WTC11 (cell line): ENCODE data around the gene XPO6. TPM values are rescaled to one million over a fixed set of nuclear protein-coding genes. Genes with fewer than 3 reads are reported as not detected.

Experiments
- ATAC-seq: fragments of 200-7000 bp; cut with Tn5 transposase; 2 replicates; pipeline ENCODE4 v1.10.0; 2021; ENCODE audit warnings: mild to moderate bottlenecking, moderate library complexity
- CTCF ChIA-PET: fragments of 300-600 bp; sonication (Branson Sonifier 250); formaldehyde crosslinking; loops from one replicate; lab custom pipeline; 2021; ENCODE audit warnings: antibody characterized with exemption; lab: Charles Lee
- POLR2A ChIA-PET: fragments of 350-600 bp; sonication (Branson Sonifier 250); formaldehyde crosslinking; loops from one replicate; lab custom pipeline; 2021; ENCODE audit warnings: antibody characterized with exemption; lab: Charles Lee
- DNase-seq: peaks from one replicate; pipeline ENCODE4 v3.0.0; 2021; ENCODE audit warnings: low spot score
- H3K27ac Mint-ChIP-seq: 2 replicates; pipeline ENCODE4 v1.8.0; 2021; ENCODE audit warnings: mixed read lengths
- H3K27me3 Mint-ChIP-seq: 2 replicates; pipeline ENCODE4 v1.8.0; 2021; ENCODE audit warnings: low read depth, mild to moderate bottlenecking, moderate library complexity, mixed read lengths
- H3K36me3 Mint-ChIP-seq: 2 replicates; pipeline ENCODE4 v1.8.0; 2021; ENCODE audit warnings: mixed read lengths
- H3K4me1 Mint-ChIP-seq: 2 replicates; pipeline ENCODE4 v1.8.0; 2022; ENCODE audit warnings: mixed read lengths
- H3K4me3 Mint-ChIP-seq: 2 replicates; pipeline ENCODE4 v1.8.0; 2021; ENCODE audit warnings: mild to moderate bottlenecking, moderate library complexity, mixed read lengths
- H3K9me3 Mint-ChIP-seq: 2 replicates; pipeline ENCODE4 v1.8.0; 2021; ENCODE audit warnings: mixed read lengths
- ATF2 ChIP-seq: sonication (generic); formaldehyde crosslinking; IDR thresholded peaks from 2 replicates; pipeline ENCODE4 v1.8.1; 2022; ENCODE audit warnings: low read depth, missing genetic modification reagents, borderline replicate concordance
- CBFB ChIP-seq: sonication (generic); formaldehyde crosslinking; IDR thresholded peaks from 2 replicates; pipeline ENCODE4 v1.8.1; 2022; ENCODE audit warnings: mild to moderate bottlenecking, low read depth, missing genetic modification reagents
- CREM ChIP-seq: sonication (generic); formaldehyde crosslinking; IDR thresholded peaks from 2 replicates; pipeline ENCODE4 v1.8.1; 2022; ENCODE audit warnings: mild to moderate bottlenecking, missing genetic modification reagents, moderate library complexity
- NR2C2 ChIP-seq: sonication (generic); formaldehyde crosslinking; IDR thresholded peaks from 2 replicates; pipeline ENCODE4 v1.8.0; 2022; ENCODE audit warnings: mild to moderate bottlenecking, missing genetic modification reagents
- PRDM15 ChIP-seq: sonication (generic); formaldehyde crosslinking; IDR thresholded peaks from 2 replicates; pipeline ENCODE4 v1.8.0; 2022; ENCODE audit warnings: missing genetic modification reagents
- PRRX2 ChIP-seq: fragments of 250-450 bp; sonication (Bioruptor Pico); IDR thresholded peaks from 2 replicates; pipeline ENCODE4 v1.8.0; 2021; ENCODE audit warnings: mild to moderate bottlenecking
- SMAD4 ChIP-seq: sonication (generic); formaldehyde crosslinking; IDR thresholded peaks from 2 replicates; pipeline ENCODE4 v1.8.0; 2022; ENCODE audit warnings: mild to moderate bottlenecking, missing genetic modification reagents
- SP1 ChIP-seq: sonication (generic); formaldehyde crosslinking; conservative IDR thresholded peaks from 2 replicates; pipeline ENCODE4 v1.8.1; 2022; ENCODE audit warnings: missing genetic modification reagents
- TCF7 ChIP-seq: sonication (generic); formaldehyde crosslinking; IDR thresholded peaks from 2 replicates; pipeline ENCODE4 v1.8.0; 2022; ENCODE audit warnings: mild to moderate bottlenecking, low read depth, missing genetic modification reagents, moderate library complexity
- USF2 ChIP-seq: sonication (generic); formaldehyde crosslinking; IDR thresholded peaks from 2 replicates; pipeline ENCODE4 v1.8.1; 2023; ENCODE audit warnings: mild to moderate bottlenecking, missing genetic modification reagents, moderate library complexity
- ZNF219 ChIP-seq: sonication (generic); formaldehyde crosslinking; IDR thresholded peaks from 2 replicates; pipeline ENCODE4 v1.8.0; 2023; ENCODE audit warnings: missing genetic modification reagents, mild to moderate bottlenecking, borderline replicate concordance
- ZNF263 ChIP-seq: sonication (generic); formaldehyde crosslinking; IDR thresholded peaks from 2 replicates; pipeline ENCODE4 v1.8.1; 2022; ENCODE audit warnings: low read depth, mild to moderate bottlenecking, moderate library complexity, missing genetic modification reagents
- ZNF281 ChIP-seq: sonication (generic); formaldehyde crosslinking; IDR thresholded peaks from 2 replicates; pipeline ENCODE4 v1.8.0; 2023; ENCODE audit warnings: mild to moderate bottlenecking, missing genetic modification reagents
- ZNF396 ChIP-seq: fragments of 250-450 bp; sonication (Bioruptor Pico); IDR thresholded peaks from 2 replicates; pipeline ENCODE4 v1.8.0; 2021; ENCODE audit warnings: mild to moderate bottlenecking, moderate library complexity, borderline replicate concordance
- ZNF416 ChIP-seq: fragments of 250-450 bp; sonication (Bioruptor Pico); IDR thresholded peaks from 2 replicates; pipeline ENCODE4 v1.9.0; 2021; ENCODE audit warnings: mild to moderate bottlenecking, inconsistent platforms
- ZNF423 ChIP-seq: fragments of 250-450 bp; sonication (Bioruptor Pico); IDR thresholded peaks from 2 replicates; pipeline ENCODE4 v2.1.2; 2022; ENCODE audit warnings: mild to moderate bottlenecking, moderate library complexity
- total RNA-seq: library from RNA; stranded (reverse); gene quantifications from 3 replicates; pipeline ENCODE4 v1.2.3, GENCODE V29; 2021
- TF ChIP-seq, protein P1 (sequence below): fragments of 200-600 bp; IDR thresholded peaks from 2 replicates; pipeline ENCODE4 v1.8.0; 2022; ENCODE audit warnings: antibody characterized with exemption
- TF ChIP-seq, protein P2 (sequence below): sonication (generic); formaldehyde crosslinking; IDR thresholded peaks from 2 replicates; pipeline ENCODE4 v1.8.0; 2022; ENCODE audit warnings: mild to moderate bottlenecking, missing genetic modification reagents
- TF ChIP-seq, protein P3 (sequence below): sonication (generic); formaldehyde crosslinking; IDR thresholded peaks from 2 replicates; pipeline ENCODE4 v1.8.0; 2023; ENCODE audit warnings: missing genetic modification reagents
- TF ChIP-seq, protein P4 (sequence below): sonication (generic); formaldehyde crosslinking; IDR thresholded peaks from 2 replicates; pipeline ENCODE4 v1.8.1; 2022; ENCODE audit warnings: missing genetic modification reagents, borderline replicate concordance

XPO6 gene
- total RNA-seq, 1 experiment from 2014 or later = 160 TPM

- TF ChIP-seq PRDM15 (CRISPR knock-in tag) (no peak), TCF7 (CRISPR knock-in tag) (no peak), ZNF263 (no peak), ZNF423 (CRISPR knock-in tag) (no peak), ZNF219 (CRISPR knock-in tag) (no peak), ZNF396 (no peak)
These were observed 100.8 kb downstream of the XPO6 start (continued) for GRCh38 chr16:28110977-28111376.

- no peak for TF ChIP-seq ZNF416 (CRISPR knock-in tag)
- TF ChIP-seq USF2 (CRISPR knock-in tag) = no peak
- TF ChIP-seq, protein P1, sequence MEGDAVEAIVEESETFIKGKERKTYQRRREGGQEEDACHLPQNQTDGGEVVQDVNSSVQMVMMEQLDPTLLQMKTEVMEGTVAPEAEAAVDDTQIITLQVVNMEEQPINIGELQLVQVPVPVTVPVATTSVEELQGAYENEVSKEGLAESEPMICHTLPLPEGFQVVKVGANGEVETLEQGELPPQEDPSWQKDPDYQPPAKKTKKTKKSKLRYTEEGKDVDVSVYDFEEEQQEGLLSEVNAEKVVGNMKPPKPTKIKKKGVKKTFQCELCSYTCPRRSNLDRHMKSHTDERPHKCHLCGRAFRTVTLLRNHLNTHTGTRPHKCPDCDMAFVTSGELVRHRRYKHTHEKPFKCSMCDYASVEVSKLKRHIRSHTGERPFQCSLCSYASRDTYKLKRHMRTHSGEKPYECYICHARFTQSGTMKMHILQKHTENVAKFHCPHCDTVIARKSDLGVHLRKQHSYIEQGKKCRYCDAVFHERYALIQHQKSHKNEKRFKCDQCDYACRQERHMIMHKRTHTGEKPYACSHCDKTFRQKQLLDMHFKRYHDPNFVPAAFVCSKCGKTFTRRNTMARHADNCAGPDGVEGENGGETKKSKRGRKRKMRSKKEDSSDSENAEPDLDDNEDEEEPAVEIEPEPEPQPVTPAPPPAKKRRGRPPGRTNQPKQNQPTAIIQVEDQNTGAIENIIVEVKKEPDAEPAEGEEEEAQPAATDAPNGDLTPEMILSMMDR = no peak
- TF ChIP-seq ATF2 (CRISPR knock-in tag) = no peak
- no peak for TF ChIP-seq NR2C2 (CRISPR knock-in tag)
- TF ChIP-seq SP1 (CRISPR knock-in tag) = no peak
- TF ChIP-seq SMAD4 = no peak
- TF ChIP-seq CBFB (CRISPR knock-in tag) = no peak
- TF ChIP-seq, protein P2, sequence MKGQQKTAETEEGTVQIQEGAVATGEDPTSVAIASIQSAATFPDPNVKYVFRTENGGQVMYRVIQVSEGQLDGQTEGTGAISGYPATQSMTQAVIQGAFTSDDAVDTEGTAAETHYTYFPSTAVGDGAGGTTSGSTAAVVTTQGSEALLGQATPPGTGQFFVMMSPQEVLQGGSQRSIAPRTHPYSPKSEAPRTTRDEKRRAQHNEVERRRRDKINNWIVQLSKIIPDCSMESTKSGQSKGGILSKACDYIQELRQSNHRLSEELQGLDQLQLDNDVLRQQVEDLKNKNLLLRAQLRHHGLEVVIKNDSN (CRISPR knock-in tag) = no peak
- TF ChIP-seq TCF7 (CRISPR knock-in tag) = no peak
- TF ChIP-seq CREM (CRISPR knock-in tag) = no peak
- TF ChIP-seq, protein P3, sequence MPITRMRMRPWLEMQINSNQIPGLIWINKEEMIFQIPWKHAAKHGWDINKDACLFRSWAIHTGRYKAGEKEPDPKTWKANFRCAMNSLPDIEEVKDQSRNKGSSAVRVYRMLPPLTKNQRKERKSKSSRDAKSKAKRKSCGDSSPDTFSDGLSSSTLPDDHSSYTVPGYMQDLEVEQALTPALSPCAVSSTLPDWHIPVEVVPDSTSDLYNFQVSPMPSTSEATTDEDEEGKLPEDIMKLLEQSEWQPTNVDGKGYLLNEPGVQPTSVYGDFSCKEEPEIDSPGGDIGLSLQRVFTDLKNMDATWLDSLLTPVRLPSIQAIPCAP (CRISPR knock-in tag) = no peak
- no peak for TF ChIP-seq ZNF281 (CRISPR knock-in tag)
- no peak for TF ChIP-seq PRRX2 (CRISPR knock-in tag)
- TF ChIP-seq, protein P4, sequence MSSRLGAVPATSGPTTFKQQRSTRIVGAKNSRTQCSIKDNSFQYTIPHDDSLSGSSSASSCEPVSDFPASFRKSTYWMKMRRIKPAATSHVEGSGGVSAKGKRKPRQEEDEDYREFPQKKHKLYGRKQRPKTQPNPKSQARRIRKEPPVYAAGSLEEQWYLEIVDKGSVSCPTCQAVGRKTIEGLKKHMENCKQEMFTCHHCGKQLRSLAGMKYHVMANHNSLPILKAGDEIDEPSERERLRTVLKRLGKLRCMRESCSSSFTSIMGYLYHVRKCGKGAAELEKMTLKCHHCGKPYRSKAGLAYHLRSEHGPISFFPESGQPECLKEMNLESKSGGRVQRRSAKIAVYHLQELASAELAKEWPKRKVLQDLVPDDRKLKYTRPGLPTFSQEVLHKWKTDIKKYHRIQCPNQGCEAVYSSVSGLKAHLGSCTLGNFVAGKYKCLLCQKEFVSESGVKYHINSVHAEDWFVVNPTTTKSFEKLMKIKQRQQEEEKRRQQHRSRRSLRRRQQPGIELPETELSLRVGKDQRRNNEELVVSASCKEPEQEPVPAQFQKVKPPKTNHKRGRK (CRISPR knock-in tag) = no peak
- ATAC-seq (no peak), DNase-seq (no peak)
- CTCF ChIA-PET = interaction anchor here (1.0 kb wide), 1 partner anchor 211 kb away, joined by 3 read pairs; no protein-coding TSS in a partner anchor
- Mint-ChIP-seq H3K4me3 (no peak overlapping the region), H3K36me3 (peaks cover 54% of the 10 kb centered on the region), H3K4me1 (no peaks in the 10 kb centered on the region), H3K9me3 (no peaks in the 10 kb centered on the region), H3K27ac (no peak overlapping the region), H3K27me3 (no peaks in the 10 kb centered on the region)
- POLR2A ChIA-PET = no interaction called here
These were observed 101.3 kb downstream of the XPO6 start for GRCh38 chr16:28110479-28110878.
